Cardiac fibroblast (primary cell): ENCODE measurements around the gene RABEP2.

Experiments
- DNase-seq, 2 donors: peaks; one replicate each; pipeline versions ENCODE4 v3.0.0 to v3.0.0-alpha.2; 2010; ENCODE audit warnings: low read depth in 2 of 2
- H3K4me3 ChIP-seq, 2 donors: replicated peaks in 1 of 2; 1 replicate in 1 of 2; 2 replicates in 1 of 2; pipeline ENCODE4 v1.5.1; 2011; ENCODE audit warnings: low read depth in 2 of 2, low read length in 2 of 2, mild to moderate bottlenecking in 2 of 2, moderate library complexity in 1 of 2
- CTCF ChIP-seq: IDR thresholded peaks from one replicate; pipeline ENCODE4 v1.5.1; 2011; ENCODE audit warnings: low read depth, mild to moderate bottlenecking, low read length, inconsistent platforms

Gene RABEP2

GRCh38 chr16:28904363-28904762, 20.7 kb downstream of the RABEP2 start:
- TF ChIP-seq CTCF, result no peak
- H3K4me3 ChIP-seq, result no peak overlapping the region
- no peak for DNase-seq

- no peak for TF ChIP-seq CTCF
- H3K4me3 ChIP-seq, result no peak overlapping the region
- DNase-seq, result no peak
Observed at GRCh38 chr16:28903344-28904042, 21.5 kb downstream of the RABEP2 start.

- no peak overlapping the region for H3K4me3 ChIP-seq
- DNase-seq, result no peak
- no peak for TF ChIP-seq CTCF
Observed at GRCh38 chr16:28902909-28903308, 22.1 kb downstream of the RABEP2 start.

GRCh38 chr16:28901862-28902261, 23.2 kb downstream of the RABEP2 start:
- no peak for DNase-seq
- TF ChIP-seq CTCF, result no peak
- H3K4me3 ChIP-seq, result no peak overlapping the region

GRCh38 chr16:28900601-28901000, 24.4 kb downstream of the RABEP2 start:
- no peak for TF ChIP-seq CTCF
- H3K4me3 ChIP-seq, result no peak overlapping the region
- no peak for DNase-seq

- no peak for TF ChIP-seq CTCF
- no peak overlapping the region for H3K4me3 ChIP-seq
- DNase-seq, result no peak
Observed at GRCh38 chr16:28899882-28900590, 25.0 kb downstream of the RABEP2 start.
